ENCODE data around the gene PSEN1. TPM values are rescaled to one million over a fixed set of nuclear protein-coding genes. Genes with fewer than 3 reads are reported as not detected.

The PSEN1 gene
- total RNA-seq, 2 donors from 2014 or later = 76.4 to 103 TPM

DNA sequence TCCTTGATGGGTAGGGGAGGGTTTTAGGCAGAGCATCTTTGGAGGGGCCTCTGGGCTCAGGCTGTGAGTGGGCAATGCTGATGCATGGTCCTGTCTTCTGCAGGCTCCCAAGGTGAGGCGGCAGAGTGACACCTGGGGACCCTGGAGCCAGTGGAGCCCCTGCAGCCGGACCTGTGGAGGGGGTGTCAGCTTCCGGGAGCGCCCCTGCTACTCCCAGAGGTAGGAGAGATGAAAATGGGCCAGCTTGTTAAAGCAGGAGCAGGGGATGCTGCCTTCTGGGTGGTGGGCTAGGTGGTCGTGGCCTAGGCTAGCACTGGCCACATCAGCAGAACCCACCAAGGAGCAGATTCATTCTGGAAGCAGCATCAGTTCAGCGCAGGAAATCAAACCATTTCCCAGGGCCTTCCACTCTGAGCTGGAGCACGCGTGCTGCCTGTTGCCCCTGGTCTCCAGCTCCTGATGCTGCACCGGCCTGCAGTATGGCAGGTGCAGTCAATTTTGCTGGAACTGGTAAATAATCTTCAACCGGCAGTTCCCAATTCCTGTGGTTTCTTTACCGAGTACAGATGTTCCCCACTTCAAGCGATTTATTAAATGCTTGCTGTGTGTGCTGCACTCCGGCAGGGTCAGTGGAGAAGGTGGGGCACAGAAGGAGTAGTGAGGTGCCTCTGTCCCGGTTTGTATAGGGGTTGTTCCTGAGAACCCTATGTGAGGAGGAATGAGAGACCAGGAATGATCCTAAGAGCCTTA lies 108.4 kb downstream of the PSEN1 start:
- Histone ChIP-seq H3K36me3 (no peaks in the 10 kb centered on the region), H3K9ac (ENCODE audit: low read depth in 2 of 2, low read length in 2 of 2) (no peak overlapping the region), H3K27me3 (no peaks in the 10 kb centered on the region), H3K27ac (no peak overlapping the region), H3K4me3 (no peak overlapping the region), H3K4me1 (no peaks in the 10 kb centered on the region), H3K9me3 (no peaks in the 10 kb centered on the region)
- TF ChIP-seq, protein P1, sequence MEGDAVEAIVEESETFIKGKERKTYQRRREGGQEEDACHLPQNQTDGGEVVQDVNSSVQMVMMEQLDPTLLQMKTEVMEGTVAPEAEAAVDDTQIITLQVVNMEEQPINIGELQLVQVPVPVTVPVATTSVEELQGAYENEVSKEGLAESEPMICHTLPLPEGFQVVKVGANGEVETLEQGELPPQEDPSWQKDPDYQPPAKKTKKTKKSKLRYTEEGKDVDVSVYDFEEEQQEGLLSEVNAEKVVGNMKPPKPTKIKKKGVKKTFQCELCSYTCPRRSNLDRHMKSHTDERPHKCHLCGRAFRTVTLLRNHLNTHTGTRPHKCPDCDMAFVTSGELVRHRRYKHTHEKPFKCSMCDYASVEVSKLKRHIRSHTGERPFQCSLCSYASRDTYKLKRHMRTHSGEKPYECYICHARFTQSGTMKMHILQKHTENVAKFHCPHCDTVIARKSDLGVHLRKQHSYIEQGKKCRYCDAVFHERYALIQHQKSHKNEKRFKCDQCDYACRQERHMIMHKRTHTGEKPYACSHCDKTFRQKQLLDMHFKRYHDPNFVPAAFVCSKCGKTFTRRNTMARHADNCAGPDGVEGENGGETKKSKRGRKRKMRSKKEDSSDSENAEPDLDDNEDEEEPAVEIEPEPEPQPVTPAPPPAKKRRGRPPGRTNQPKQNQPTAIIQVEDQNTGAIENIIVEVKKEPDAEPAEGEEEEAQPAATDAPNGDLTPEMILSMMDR (IDR thresholded peaks at IDR 0.05) = no peak
- no peak for DNase-seq
- intact Hi-C loops (cut with DNase I) = no loop called here

DNA sequence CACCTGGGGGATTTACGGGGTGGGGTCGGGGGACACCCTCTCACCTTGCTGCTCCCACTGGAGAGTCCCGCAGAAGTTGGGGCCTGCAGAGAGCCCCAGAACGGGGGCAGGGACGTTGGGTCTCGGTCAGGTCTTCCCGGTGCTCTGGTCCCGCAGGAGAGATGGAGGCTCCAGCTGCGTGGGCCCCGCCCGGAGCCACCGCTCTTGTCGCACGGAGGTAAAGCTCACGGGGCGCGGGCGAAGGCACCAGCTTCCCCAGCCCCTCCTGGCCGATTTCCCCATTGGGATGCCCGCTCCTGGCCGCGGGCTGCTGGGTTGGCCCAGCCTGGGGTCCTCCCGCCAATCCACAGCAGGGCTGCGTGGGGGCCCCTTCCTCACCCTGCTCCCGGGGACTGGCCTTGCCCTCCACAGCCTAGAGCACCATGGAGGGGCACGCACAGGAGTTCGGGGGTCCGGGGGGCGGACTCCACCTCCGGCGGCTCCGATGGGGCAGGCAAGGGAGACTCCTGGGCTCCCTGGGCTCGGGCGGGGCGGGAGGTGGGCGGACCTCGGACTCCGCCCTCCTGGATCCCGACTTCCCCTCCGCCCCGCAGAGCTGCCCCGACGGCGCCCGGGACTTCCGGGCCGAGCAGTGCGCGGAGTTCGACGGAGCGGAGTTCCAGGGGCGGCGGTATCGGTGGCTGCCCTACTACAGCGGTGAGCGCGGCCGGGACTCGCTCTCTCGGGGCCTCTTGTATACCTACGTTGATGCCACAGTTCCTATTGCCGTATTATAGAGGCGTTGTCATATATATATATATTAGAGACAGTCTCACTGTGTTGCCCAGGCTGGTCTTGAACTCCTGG lies 109.4 kb downstream of the PSEN1 start:
- H3K27me3 ChIP-seq = no peaks in the 10 kb centered on the region
- H3K9ac ChIP-seq (ENCODE audit: low read depth in 2 of 2, low read length in 2 of 2) = peak overlapping the region; percentile 40 to 50
- intact Hi-C loops (cut with DNase I) = no loop called here
- TF ChIP-seq, protein P1 (IDR thresholded peaks at IDR 0.05) = no peak
- H3K4me3 ChIP-seq = peak overlapping the region; percentile 43
- H3K27ac ChIP-seq = no peak overlapping the region
- H3K4me1 ChIP-seq = no peaks in the 10 kb centered on the region
- DNase-seq = peak; percentile 42
- no peaks in the 10 kb centered on the region for H3K36me3 ChIP-seq
- H3K9me3 ChIP-seq = no peaks in the 10 kb centered on the region

DNA sequence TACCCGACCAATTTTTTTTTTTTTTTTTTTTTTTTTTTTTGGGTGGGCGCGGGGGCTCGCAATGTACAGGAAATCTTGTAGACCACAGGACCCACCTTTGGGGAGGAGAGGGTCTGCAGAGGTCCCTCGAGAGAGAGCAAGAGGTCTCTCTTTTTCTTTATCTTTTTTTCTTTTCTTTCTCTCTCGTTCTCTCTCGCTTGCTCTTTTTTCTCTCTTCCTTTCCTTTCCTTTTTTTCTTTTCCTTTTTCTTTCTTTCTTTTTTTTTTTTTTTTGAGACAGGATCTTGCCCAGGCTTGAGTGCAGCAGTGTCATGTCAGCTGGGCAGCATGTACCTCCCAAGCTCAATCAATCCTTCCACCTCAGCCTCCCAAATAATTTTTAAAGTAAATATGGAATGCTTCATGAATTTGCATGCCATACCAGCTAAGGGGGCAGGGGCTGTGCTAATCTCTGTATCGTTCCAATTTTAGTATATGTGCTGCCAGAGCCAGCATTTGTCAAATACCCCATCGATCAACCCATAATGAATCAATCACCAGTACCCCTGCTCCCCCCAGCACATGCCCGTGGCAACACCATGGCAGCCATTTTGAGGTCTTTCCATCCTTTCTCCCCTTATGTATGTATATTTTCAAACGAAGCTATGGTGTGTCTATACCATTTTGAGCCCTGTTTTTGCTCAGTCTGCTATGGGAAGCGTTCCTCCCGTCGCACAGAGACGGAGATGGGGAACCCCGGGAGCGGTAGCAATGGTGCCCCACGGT lies 110.3 kb downstream of the PSEN1 start:
- TF ChIP-seq, protein P1 (IDR thresholded peaks at IDR 0.05) = no peak
- Histone ChIP-seq H3K9ac (ENCODE audit: low read depth in 2 of 2, low read length in 2 of 2) (no peak overlapping the region), H3K9me3 (no peaks in the 10 kb centered on the region), H3K4me3 (peak overlapping the region; percentile 43), H3K27ac (no peak overlapping the region), H3K4me1 (no peaks in the 10 kb centered on the region), H3K27me3 (no peaks in the 10 kb centered on the region), H3K36me3 (no peaks in the 10 kb centered on the region)
- intact Hi-C loops (cut with DNase I) = no loop called here
- DNase-seq = no peak

DNA sequence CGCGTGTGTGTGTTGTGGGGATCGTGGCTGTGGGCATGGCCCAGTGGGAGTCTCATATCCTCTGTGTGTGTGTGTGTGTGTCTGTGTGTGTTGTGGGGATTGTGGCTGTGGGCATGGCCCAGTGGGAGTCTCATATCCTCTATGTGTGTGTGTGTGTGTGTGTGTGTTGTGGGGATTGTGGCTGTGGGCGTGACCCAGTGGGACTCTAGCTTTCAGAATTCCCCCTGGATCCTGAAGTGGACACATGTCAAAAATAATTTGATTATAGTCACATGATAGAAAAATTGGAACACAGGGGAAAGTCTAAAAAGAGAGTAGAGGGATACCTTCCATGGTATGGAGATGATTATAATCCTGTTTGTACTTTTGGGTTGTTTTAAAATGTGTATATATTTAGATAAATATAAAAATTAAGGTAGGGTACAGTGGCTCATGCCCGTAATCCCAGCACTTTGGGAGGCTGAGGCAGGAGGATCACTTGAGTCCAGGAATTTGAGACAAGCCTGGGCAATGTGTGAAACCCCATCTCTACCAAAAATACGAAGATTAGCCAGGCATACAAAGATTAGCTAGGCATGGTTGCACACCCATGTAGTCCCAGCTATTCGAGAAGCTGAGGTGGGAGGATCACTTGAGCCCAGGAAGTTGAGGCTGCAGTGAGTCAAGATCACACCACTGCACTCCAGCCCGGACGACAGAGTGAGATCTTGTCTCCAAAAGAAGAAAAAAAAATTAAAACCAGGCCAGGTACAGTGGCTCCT lies 112.0 kb downstream of the PSEN1 start:
- intact Hi-C loops (cut with DNase I) = no loop called here

More for the DNA sequence above, 112.0 kb downstream of the PSEN1 start:
- no peak overlapping the region for H3K27ac ChIP-seq
- H3K27me3 ChIP-seq = no peaks in the 10 kb centered on the region
- no peaks in the 10 kb centered on the region for H3K36me3 ChIP-seq
- H3K4me3 ChIP-seq = no peak overlapping the region
- H3K9ac ChIP-seq (ENCODE audit: low read depth in 2 of 2, low read length in 2 of 2) = no peak overlapping the region
- H3K4me1 ChIP-seq = no peaks in the 10 kb centered on the region
- H3K9me3 ChIP-seq = no peaks in the 10 kb centered on the region
- TF ChIP-seq, protein P1 (IDR thresholded peaks at IDR 0.05) = no peak
- no peak for DNase-seq
